Stomach smooth muscle (tissue), 2 donors: ENCODE data around the gene TOP1.

ENCODE experiments used
- H3K27ac ChIP-seq: one replicate; pipeline ENCODE4 v1.7.0; 2013; ENCODE audit warnings: mild to moderate bottlenecking, low read length, inconsistent platforms
- H3K27me3 ChIP-seq, 2 donors: one replicate each; pipeline ENCODE4 v1.7.0; 2013; ENCODE audit warnings: low read length in 2 of 2; ENCODE audit not compliant: insufficient read depth in 2 of 2, control insufficient read depth in 1 of 2
- H3K36me3 ChIP-seq, 2 donors: one replicate each; pipeline ENCODE4 v1.7.0; 2013; ENCODE audit warnings: low read length in 2 of 2; ENCODE audit not compliant: control insufficient read depth in 2 of 2, insufficient read depth in 2 of 2
- H3K4me1 ChIP-seq: one replicate; pipeline ENCODE4 v1.7.0; 2013; ENCODE audit warnings: low read length; ENCODE audit not compliant: control insufficient read depth, insufficient read depth
- H3K4me3 ChIP-seq, 2 donors: one replicate each; pipeline ENCODE4 v1.7.0; 2013; ENCODE audit warnings: low read length in 2 of 2
- H3K9ac ChIP-seq, 2 donors: one replicate each; pipeline ENCODE4 v1.7.0; 2013; ENCODE audit warnings: low read length in 2 of 2, mild to moderate bottlenecking in 1 of 2
- H3K9me3 ChIP-seq, 2 donors: one replicate each; pipeline ENCODE4 v1.7.0; 2013; ENCODE audit warnings: low read length in 2 of 2; ENCODE audit not compliant: control insufficient read depth in 2 of 2
- donor health status: healthy.
- donor health status: Pancreatic carcinoma.

The TOP1 gene

GRCh38 chr20:41165001-41165882 is 136.6 kb downstream of the TOP1 start:
- Histone ChIP-seq H3K4me3 (no peak overlapping the region), H3K36me3 (peaks cover 71 to 87% of the 10 kb centered on the region in 2 donors), H3K4me1 (peaks cover 3% of the 10 kb centered on the region), H3K27ac (no peak overlapping the region), H3K27me3 (no peaks in the 10 kb centered on the region), H3K9ac (no peak overlapping the region), H3K9me3 (no peaks in the 10 kb centered on the region)

GRCh38 chr20:41166201-41167117 is 137.8 kb downstream of the TOP1 start:
- Histone ChIP-seq H3K27ac (no peak overlapping the region), H3K27me3 (no peaks in the 10 kb centered on the region), H3K4me1 (peaks cover 3% of the 10 kb centered on the region), H3K9me3 (no peaks in the 10 kb centered on the region), H3K4me3 (no peak overlapping the region), H3K36me3 (peaks cover 70 to 87% of the 10 kb centered on the region in 2 donors), H3K9ac (no peak overlapping the region)

- Histone ChIP-seq H3K27ac (no peak overlapping the region), H3K4me1 (no peaks in the 10 kb centered on the region), H3K4me3 (no peak overlapping the region), H3K9ac (no peak overlapping the region), H3K9me3 (no peaks in the 10 kb centered on the region), H3K36me3 (peaks cover 70 to 91% of the 10 kb centered on the region in 2 donors), H3K27me3 (no peaks in the 10 kb centered on the region)
Measured at GRCh38 chr20:41167118-41167470, 138.5 kb downstream of the TOP1 start.

DNA sequence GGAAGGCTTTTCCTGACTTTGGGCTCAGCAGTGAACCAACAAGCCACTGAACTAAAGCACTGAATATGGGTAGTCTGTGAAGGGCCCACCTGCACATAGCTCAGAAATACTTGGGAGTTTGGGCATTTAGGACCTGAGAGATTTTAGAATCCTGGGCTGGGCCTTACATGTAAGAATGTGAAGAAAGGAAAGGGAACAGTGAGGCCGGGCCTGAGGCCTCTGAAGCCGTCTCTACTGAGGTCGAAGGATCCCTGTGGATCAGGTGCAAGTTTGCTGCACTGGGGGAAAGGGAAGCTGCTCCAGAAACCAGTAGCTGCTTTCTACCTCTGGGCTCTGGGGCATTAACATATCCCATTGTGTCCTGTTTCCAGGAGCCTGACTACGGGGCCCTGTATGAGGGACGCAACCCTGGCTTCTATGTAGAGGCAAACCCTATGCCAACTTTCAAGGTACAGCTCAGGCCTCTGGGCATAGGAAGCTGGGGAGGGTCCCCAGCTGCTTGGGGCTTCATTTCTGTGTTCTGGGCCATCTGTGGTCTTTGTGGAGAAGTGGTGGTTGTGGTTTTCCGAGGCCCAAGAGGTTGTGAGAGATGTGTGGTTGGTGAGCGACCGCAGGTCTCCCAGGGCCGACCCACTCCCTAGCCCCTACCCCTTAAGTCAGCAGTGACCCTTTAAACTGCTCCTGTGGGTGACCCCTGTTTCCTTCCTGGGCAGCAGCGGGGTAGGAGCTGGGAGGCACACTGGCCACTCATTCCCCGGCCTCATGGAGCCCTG is 139.0 kb downstream of the TOP1 start:
- Histone ChIP-seq H3K27me3 (no peaks in the 10 kb centered on the region), H3K36me3 (peaks cover 65 to 91% of the 10 kb centered on the region in 2 donors), H3K27ac (peak overlapping the region; percentile 6), H3K4me1 (peaks cover 3% of the 10 kb centered on the region), H3K9ac (no peak overlapping the region), H3K9me3 (no peaks in the 10 kb centered on the region), H3K4me3 (no peak overlapping the region)

GRCh38 chr20:41168281-41169161 is 139.9 kb downstream of the TOP1 start:
- peaks cover 63 to 85% of the 10 kb centered on the region in 2 donors for H3K36me3 ChIP-seq
- no peaks in the 10 kb centered on the region for H3K27me3 ChIP-seq
- H3K9ac ChIP-seq = no peak overlapping the region
- H3K4me1 ChIP-seq = peaks cover 10% of the 10 kb centered on the region
- H3K27ac ChIP-seq = peak overlapping the region; percentile 6
- H3K9me3 ChIP-seq = no peaks in the 10 kb centered on the region
- H3K4me3 ChIP-seq = no peak overlapping the region

DNA sequence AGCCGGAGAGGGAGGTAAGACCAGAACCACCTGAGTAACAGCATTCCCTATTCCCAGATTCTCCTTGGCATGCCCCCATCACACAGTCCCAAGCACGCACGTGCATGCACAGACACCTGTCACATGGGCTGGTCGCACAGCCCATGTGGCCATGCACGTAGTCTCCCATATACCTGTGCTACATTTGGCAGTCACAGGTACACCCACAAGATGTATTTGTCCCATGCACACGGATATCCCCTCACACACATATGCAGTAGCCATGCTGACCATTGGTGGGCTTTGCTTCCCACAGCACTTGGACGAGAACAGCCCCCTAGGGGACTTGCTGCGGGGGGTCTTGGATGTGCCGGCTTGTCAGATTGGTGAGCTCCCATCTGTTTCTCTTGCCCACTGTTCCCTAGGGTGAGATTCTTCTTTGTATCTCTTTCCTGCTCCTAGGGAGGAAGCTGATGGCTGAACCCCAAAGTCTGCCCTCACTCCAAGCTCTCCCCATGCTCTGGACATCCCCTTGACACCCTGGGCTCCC is 140.6 kb downstream of the TOP1 start:
- Histone ChIP-seq H3K4me1 (peaks cover 17% of the 10 kb centered on the region), H3K36me3 (peaks cover 63 to 83% of the 10 kb centered on the region in 2 donors), H3K9ac (no peak overlapping the region), H3K27me3 (no peaks in the 10 kb centered on the region), H3K4me3 (no peak overlapping the region), H3K27ac (peak overlapping the region; percentile 31), H3K9me3 (no peaks in the 10 kb centered on the region)

DNA sequence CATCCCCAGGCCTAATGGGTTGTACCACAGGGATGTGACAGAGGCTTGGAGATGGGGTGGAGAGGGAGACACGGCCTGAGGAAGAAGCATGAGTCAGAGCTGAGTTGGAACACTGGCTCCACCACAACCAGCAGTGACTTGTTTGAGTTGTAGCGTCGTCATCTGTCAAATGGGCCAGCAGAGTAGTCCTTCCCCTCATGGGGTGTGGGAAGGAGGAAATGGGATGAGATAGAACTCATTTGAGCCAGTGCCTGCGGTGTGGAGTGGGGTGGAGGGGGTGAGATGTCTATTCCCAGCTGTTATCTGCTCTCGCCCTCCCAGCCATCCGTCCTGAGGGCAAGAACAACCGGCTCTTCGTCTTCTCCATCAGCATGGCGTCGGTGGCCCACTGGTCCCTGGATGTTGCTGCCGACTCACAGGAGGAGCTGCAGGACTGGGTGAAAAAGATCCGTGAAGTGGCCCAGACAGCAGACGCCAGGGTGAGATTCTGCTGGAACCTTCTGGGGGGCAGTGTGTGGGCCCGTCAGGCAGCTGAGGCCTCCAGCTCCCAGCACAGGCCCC is 141.2 kb downstream of the TOP1 start:
- Histone ChIP-seq H3K27ac (peak overlapping the region; percentile 46), H3K36me3 (peaks cover 57 to 77% of the 10 kb centered on the region in 2 donors), H3K4me3 (no peak overlapping the region), H3K4me1 (peaks cover 24% of the 10 kb centered on the region), H3K27me3 (no peaks in the 10 kb centered on the region), H3K9me3 (no peaks in the 10 kb centered on the region), H3K9ac (no peak overlapping the region)

- Histone ChIP-seq H3K27me3 (no peaks in the 10 kb centered on the region), H3K27ac (peak overlapping the region; percentile 46), H3K4me3 (no peak overlapping the region), H3K9ac (no peak overlapping the region), H3K4me1 (peaks cover 30% of the 10 kb centered on the region), H3K9me3 (no peaks in the 10 kb centered on the region), H3K36me3 (peaks cover 51 to 72% of the 10 kb centered on the region in 2 donors)
Measured at GRCh38 chr20:41170386-41171105, 141.9 kb downstream of the TOP1 start.

DNA sequence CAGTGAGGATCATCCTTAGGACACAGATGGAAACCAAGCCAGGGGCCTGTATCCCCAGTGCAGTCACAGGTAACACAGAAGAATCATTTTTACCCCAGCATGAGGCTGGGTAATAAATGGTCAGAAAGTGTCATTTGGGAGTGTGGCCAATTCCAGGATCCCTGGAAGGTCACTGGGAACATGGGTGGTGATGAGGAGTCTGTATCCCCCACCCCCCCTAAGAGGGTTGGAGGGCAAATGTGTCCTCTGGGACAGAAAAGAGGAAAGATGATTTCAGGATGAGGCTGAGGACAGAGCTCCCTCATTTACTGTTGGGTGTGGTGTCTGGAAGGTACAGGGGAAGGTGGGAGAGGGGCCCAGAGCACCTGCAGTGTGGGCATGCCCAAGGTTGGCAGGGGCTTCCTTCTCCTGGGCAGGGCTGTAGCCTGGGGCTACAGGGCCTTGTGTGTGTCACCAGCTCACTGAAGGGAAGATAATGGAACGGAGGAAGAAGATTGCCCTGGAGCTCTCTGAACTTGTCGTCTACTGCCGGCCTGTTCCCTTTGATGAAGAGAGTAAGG is 143.2 kb downstream of the TOP1 start:
- H3K27ac ChIP-seq = peak overlapping the region; percentile 62
- H3K27me3 ChIP-seq = no peaks in the 10 kb centered on the region
- H3K4me3 ChIP-seq = no peak overlapping the region
- peaks cover 38 to 63% of the 10 kb centered on the region in 2 donors for H3K36me3 ChIP-seq
- H3K4me1 ChIP-seq = peaks cover 42% of the 10 kb centered on the region
- H3K9ac ChIP-seq = no peak overlapping the region
- no peaks in the 10 kb centered on the region for H3K9me3 ChIP-seq
